Activated naive CD8-positive, alpha-beta T cell treated with anti-CD3 and anti-CD28 coated beads for 36 hours (primary cell): ENCODE results near the gene GYS2. TPM values are rescaled to one million over a fixed set of nuclear protein-coding genes. Genes with fewer than 3 reads are reported as not detected.
A peak's percentile ranks its signal among the peaks of the same experiment; 100 is the strongest.

Experiments used
- DNase-seq: peaks from one replicate; pipeline ENCODE4 v3.0.0; 2021
- H3K27ac Mint-ChIP-seq: one replicate; pipeline ENCODE4 v1.8.0; 2022; ENCODE audit warnings: mild to moderate bottlenecking, moderate library complexity, mixed read lengths
- H3K27me3 Mint-ChIP-seq: one replicate; pipeline ENCODE4 v1.8.0; 2022; ENCODE audit warnings: mild to moderate bottlenecking, mixed read lengths
- H3K36me3 Mint-ChIP-seq: one replicate; pipeline ENCODE4 v1.8.0; 2021; ENCODE audit warnings: mild to moderate bottlenecking, mixed read lengths
- H3K4me1 Mint-ChIP-seq: one replicate; pipeline ENCODE4 v1.8.0; 2021; ENCODE audit warnings: mixed read lengths
- H3K4me3 Mint-ChIP-seq: one replicate; pipeline ENCODE4 v1.8.0; 2022; ENCODE audit warnings: mild to moderate bottlenecking, moderate library complexity, mixed read lengths
- H3K9me3 Mint-ChIP-seq: one replicate; pipeline ENCODE4 v1.8.0; 2022; ENCODE audit warnings: mixed read lengths
- total RNA-seq, 2 experiments: library from RNA; stranded (reverse); gene quantifications; one replicate each; pipeline ENCODE4 v1.2.3, GENCODE V29; 2021

GYS2 gene
- total RNA-seq, 2 experiments from 2014 or later: not detected

GRCh38 chr12:21552635-21553328 is 51.9 kb downstream of the GYS2 start:
- Mint-ChIP-seq H3K27me3 (no peaks in the 10 kb centered on the region), H3K36me3 (peaks cover 1% of the 10 kb centered on the region), H3K9me3 (no peaks in the 10 kb centered on the region), H3K4me1 (peaks cover 4% of the 10 kb centered on the region), H3K27ac (no peak overlapping the region), H3K4me3 (no peak overlapping the region)
- DNase-seq: no peak

GRCh38 chr12:21551841-21552465 is 52.7 kb downstream of the GYS2 start:
- no peaks in the 10 kb centered on the region for H3K27me3 Mint-ChIP-seq
- H3K36me3 Mint-ChIP-seq: peaks cover 1% of the 10 kb centered on the region
- H3K9me3 Mint-ChIP-seq: no peaks in the 10 kb centered on the region
- no peak for DNase-seq
- no peak overlapping the region for H3K27ac Mint-ChIP-seq
- H3K4me3 Mint-ChIP-seq: no peak overlapping the region
- H3K4me1 Mint-ChIP-seq: peaks cover 10% of the 10 kb centered on the region

- Mint-ChIP-seq H3K4me3 (no peak overlapping the region), H3K27ac (no peak overlapping the region), H3K4me1 (peaks cover 10% of the 10 kb centered on the region), H3K36me3 (no peaks in the 10 kb centered on the region), H3K27me3 (no peaks in the 10 kb centered on the region), H3K9me3 (no peaks in the 10 kb centered on the region)
- no peak for DNase-seq
Measured at GRCh38 chr12:21547437-21547836, 57.2 kb downstream of the GYS2 start.

- Mint-ChIP-seq H3K9me3 (no peaks in the 10 kb centered on the region), H3K36me3 (no peaks in the 10 kb centered on the region), H3K4me3 (no peak overlapping the region), H3K4me1 (peaks cover 10% of the 10 kb centered on the region), H3K27ac (no peak overlapping the region), H3K27me3 (no peaks in the 10 kb centered on the region)
- no peak for DNase-seq
Measured at GRCh38 chr12:21546716-21547115, 57.9 kb downstream of the GYS2 start.

GRCh38 chr12:21545557-21545956 is 59.1 kb downstream of the GYS2 start:
- H3K36me3 Mint-ChIP-seq: no peaks in the 10 kb centered on the region
- H3K4me1 Mint-ChIP-seq: peaks cover 10% of the 10 kb centered on the region
- no peak overlapping the region for H3K27ac Mint-ChIP-seq
- H3K4me3 Mint-ChIP-seq: no peak overlapping the region
- no peak for DNase-seq
- H3K9me3 Mint-ChIP-seq: no peaks in the 10 kb centered on the region
- no peaks in the 10 kb centered on the region for H3K27me3 Mint-ChIP-seq

GRCh38 chr12:21543151-21543550 is 61.5 kb downstream of the GYS2 start:
- Mint-ChIP-seq H3K9me3 (no peaks in the 10 kb centered on the region), H3K27me3 (no peaks in the 10 kb centered on the region), H3K4me3 (no peak overlapping the region), H3K27ac (no peak overlapping the region), H3K36me3 (no peaks in the 10 kb centered on the region), H3K4me1 (peaks cover 7% of the 10 kb centered on the region)
- no peak for DNase-seq

- peaks cover 2% of the 10 kb centered on the region for H3K4me1 Mint-ChIP-seq
- no peak overlapping the region for H3K27ac Mint-ChIP-seq
- H3K27me3 Mint-ChIP-seq: no peaks in the 10 kb centered on the region
- no peaks in the 10 kb centered on the region for H3K36me3 Mint-ChIP-seq
- no peak for DNase-seq
- H3K4me3 Mint-ChIP-seq: no peak overlapping the region
- no peaks in the 10 kb centered on the region for H3K9me3 Mint-ChIP-seq
Measured at GRCh38 chr12:21542403-21542802, 62.2 kb downstream of the GYS2 start.

- DNase-seq: no peak
- Mint-ChIP-seq H3K9me3 (no peaks in the 10 kb centered on the region), H3K27ac (no peak overlapping the region), H3K4me3 (no peak overlapping the region), H3K36me3 (no peaks in the 10 kb centered on the region), H3K27me3 (no peaks in the 10 kb centered on the region), H3K4me1 (no peaks in the 10 kb centered on the region)
Measured at GRCh38 chr12:21541773-21542172, 62.9 kb downstream of the GYS2 start.

- Mint-ChIP-seq H3K36me3 (no peaks in the 10 kb centered on the region), H3K4me1 (no peaks in the 10 kb centered on the region), H3K27ac (no peak overlapping the region), H3K27me3 (peaks cover under 1% of the 10 kb centered on the region), H3K4me3 (no peak overlapping the region), H3K9me3 (no peaks in the 10 kb centered on the region)
- no peak for DNase-seq
Measured at GRCh38 chr12:21539797-21540196, 64.8 kb downstream of the GYS2 start.

GRCh38 chr12:21538061-21538653 is 66.5 kb downstream of the GYS2 start:
- Mint-ChIP-seq H3K4me3 (no peak overlapping the region), H3K36me3 (no peaks in the 10 kb centered on the region), H3K9me3 (no peaks in the 10 kb centered on the region), H3K4me1 (no peaks in the 10 kb centered on the region), H3K27ac (no peak overlapping the region), H3K27me3 (peaks cover 6% of the 10 kb centered on the region)
- DNase-seq: no peak

- peaks cover 2% of the 10 kb centered on the region for H3K4me1 Mint-ChIP-seq
Measured at GRCh38 chr12:21529456-21529855, 75.2 kb downstream of the GYS2 start.

GRCh38 chr12:21528953-21529352 is 75.7 kb downstream of the GYS2 start:
- Mint-ChIP-seq H3K9me3 (peaks cover 3% of the 10 kb centered on the region), H3K4me1 (peaks cover 2% of the 10 kb centered on the region), H3K4me3 (no peak overlapping the region), H3K27me3 (peaks cover 34% of the 10 kb centered on the region), H3K36me3 (no peaks in the 10 kb centered on the region), H3K27ac (no peak overlapping the region)
- DNase-seq: no peak

More at GRCh38 chr12:21529456-21529855, 75.2 kb downstream of the GYS2 start:
- no peak for DNase-seq
- no peak overlapping the region for H3K4me3 Mint-ChIP-seq
- no peaks in the 10 kb centered on the region for H3K9me3 Mint-ChIP-seq
- H3K27me3 Mint-ChIP-seq: peaks cover 37% of the 10 kb centered on the region
- no peak overlapping the region for H3K27ac Mint-ChIP-seq
- H3K36me3 Mint-ChIP-seq: no peaks in the 10 kb centered on the region

- no peak overlapping the region for H3K27ac Mint-ChIP-seq
- peaks cover 5% of the 10 kb centered on the region for H3K9me3 Mint-ChIP-seq
- H3K4me3 Mint-ChIP-seq: peak overlapping the region; percentile 71
- H3K36me3 Mint-ChIP-seq: no peaks in the 10 kb centered on the region
- peaks cover 34% of the 10 kb centered on the region for H3K27me3 Mint-ChIP-seq
- peaks cover 4% of the 10 kb centered on the region for H3K4me1 Mint-ChIP-seq
- DNase-seq: peak; percentile 76
Measured at GRCh38 chr12:21527451-21528180, 77.0 kb downstream of the GYS2 start.

GRCh38 chr12:21526721-21527345 is 77.8 kb downstream of the GYS2 start:
- peak overlapping the region; percentile 72 for H3K4me3 Mint-ChIP-seq
- H3K36me3 Mint-ChIP-seq: no peaks in the 10 kb centered on the region
- H3K9me3 Mint-ChIP-seq: peaks cover 5% of the 10 kb centered on the region
- no peak for DNase-seq
- no peak overlapping the region for H3K27ac Mint-ChIP-seq
- H3K27me3 Mint-ChIP-seq: peaks cover 33% of the 10 kb centered on the region
- H3K4me1 Mint-ChIP-seq: peaks cover 4% of the 10 kb centered on the region

- H3K9me3 Mint-ChIP-seq: peaks cover 5% of the 10 kb centered on the region
- peak within 1 kb of the TSS; percentile 72 for H3K4me3 Mint-ChIP-seq
- H3K27ac Mint-ChIP-seq: no peak within 1 kb of the TSS
- no peaks in the 10 kb centered on the region for H3K36me3 Mint-ChIP-seq
- DNase-seq: no peak
- H3K27me3 Mint-ChIP-seq: peaks cover 26% of the 10 kb centered on the region
- H3K4me1 Mint-ChIP-seq: peaks cover 4% of the 10 kb centered on the region
Measured at GRCh38 chr12:21526053-21526452, 78.6 kb downstream of the GYS2 start, which contains the start of gene SPX. Gene SPX (plus strand): TSS chr12:21526296. CDS start chr12:21526473, 177 bp downstream.
